ENCODE data around the gene LCN10. TPM values are rescaled to one million over a fixed set of nuclear protein-coding genes. Genes with fewer than 3 reads are reported as not detected.

The LCN10 gene
- total and polyA plus RNA-seq, 2 of the 13 experiments (the other 11 are each of a cell fraction or from before 2014, with no cell fraction given): 0.53 to 0.61 TPM

DNA sequence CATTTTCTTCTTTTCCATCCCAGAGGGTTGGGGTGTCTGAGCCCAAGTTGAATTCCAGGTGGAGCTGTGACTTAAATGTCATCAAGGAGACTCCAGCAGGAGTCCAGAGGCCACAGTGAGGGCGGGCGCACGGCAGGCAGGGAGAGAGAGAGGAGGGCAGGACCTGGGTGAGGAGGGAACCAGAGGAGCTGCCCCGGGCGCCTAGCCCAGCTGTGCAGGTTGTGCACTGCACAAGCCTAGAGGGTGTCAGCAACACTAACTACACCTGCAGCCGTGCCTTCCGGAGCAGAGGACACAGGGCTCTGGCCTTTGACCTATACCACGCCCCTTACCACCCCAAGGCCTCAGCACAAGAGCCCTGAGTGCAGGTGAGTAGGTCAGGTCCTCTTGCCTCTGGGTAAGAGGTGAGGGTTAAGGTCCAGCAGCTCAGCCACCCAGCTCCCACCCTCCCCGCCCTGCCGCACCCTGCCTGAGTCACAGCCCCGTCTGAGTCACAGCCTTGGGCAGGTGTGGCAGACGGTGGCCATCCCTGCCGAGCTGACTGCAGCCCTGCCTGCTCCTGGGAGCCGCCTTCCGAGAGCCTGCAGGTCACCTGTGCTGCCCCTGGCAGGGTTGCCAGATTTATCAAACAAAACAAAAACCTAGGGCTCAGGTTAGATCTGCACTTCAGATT lies 49.1 kb downstream of the LCN10 start (continued):
- TF ChIP-seq ZNF44 (CRISPR knock-in tag; IDR thresholded peaks at IDR 0.05) (no peak), TEAD3 (CRISPR knock-in tag; optimal IDR thresholded peaks at IDR 0.05; ENCODE audit: borderline replicate concordance) (peak; percentile 49), EEA1 (CRISPR knock-in tag; IDR thresholded peaks at IDR 0.05; ENCODE audit: borderline replicate concordance) (no peak), YY1 (IDR thresholded peaks at IDR 0.05; ENCODE audit: insufficient read depth, insufficient replicate concordance, low read depth, low read length) (peak; percentile 35), ELF4 (CRISPR knock-in tag; IDR thresholded peaks at IDR 0.05; ENCODE audit: borderline replicate concordance) (no peak), MATR3 (CRISPR knock-in tag; IDR thresholded peaks at IDR 0.05) (no peak), ZNF644 (CRISPR knock-in tag; IDR thresholded peaks at IDR 0.05; ENCODE audit: low read depth) (no peak), JUNB (CRISPR knock-in tag; IDR thresholded peaks at IDR 0.05; ENCODE audit: borderline replicate concordance) (0 out of 2 replicates have a peak, but pooled peaks have one; percentile 71), SAFB2 (CRISPR knock-in tag; IDR thresholded peaks at IDR 0.05; ENCODE audit: borderline replicate concordance, low read depth) (no peak), SMYD3 (CRISPR knock-in tag; IDR thresholded peaks at IDR 0.05) (no peak), ZNF354B (CRISPR knock-in tag; IDR thresholded peaks at IDR 0.05) (no peak), ZNF83 (CRISPR knock-in tag; IDR thresholded peaks at IDR 0.05; ENCODE audit: borderline replicate concordance) (no peak), SNAPC2 (CRISPR knock-in tag; IDR thresholded peaks at IDR 0.05) (0 out of 2 replicates have a peak, but pooled peaks have one; percentile 37), ZNF589 (CRISPR knock-in tag; conservative IDR thresholded peaks at IDR 0.05) (no peak), ZNF235 (CRISPR knock-in tag; IDR thresholded peaks at IDR 0.05; ENCODE audit: borderline replicate concordance) (no peak)
- TF ChIP-seq, protein P1, sequence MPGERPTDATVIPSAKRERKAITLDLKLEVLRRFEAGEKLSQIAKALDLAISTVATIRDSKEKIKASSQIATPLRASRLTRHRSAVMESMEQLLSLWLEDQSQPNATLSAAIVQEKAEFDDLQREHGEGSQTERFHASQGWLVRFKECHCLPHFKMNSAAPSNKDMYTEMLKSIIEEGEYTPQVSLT (CRISPR knock-in tag; IDR thresholded peaks at IDR 0.05; ENCODE audit: borderline replicate concordance, low read depth): no peak
- TF ChIP-seq, protein P2, sequence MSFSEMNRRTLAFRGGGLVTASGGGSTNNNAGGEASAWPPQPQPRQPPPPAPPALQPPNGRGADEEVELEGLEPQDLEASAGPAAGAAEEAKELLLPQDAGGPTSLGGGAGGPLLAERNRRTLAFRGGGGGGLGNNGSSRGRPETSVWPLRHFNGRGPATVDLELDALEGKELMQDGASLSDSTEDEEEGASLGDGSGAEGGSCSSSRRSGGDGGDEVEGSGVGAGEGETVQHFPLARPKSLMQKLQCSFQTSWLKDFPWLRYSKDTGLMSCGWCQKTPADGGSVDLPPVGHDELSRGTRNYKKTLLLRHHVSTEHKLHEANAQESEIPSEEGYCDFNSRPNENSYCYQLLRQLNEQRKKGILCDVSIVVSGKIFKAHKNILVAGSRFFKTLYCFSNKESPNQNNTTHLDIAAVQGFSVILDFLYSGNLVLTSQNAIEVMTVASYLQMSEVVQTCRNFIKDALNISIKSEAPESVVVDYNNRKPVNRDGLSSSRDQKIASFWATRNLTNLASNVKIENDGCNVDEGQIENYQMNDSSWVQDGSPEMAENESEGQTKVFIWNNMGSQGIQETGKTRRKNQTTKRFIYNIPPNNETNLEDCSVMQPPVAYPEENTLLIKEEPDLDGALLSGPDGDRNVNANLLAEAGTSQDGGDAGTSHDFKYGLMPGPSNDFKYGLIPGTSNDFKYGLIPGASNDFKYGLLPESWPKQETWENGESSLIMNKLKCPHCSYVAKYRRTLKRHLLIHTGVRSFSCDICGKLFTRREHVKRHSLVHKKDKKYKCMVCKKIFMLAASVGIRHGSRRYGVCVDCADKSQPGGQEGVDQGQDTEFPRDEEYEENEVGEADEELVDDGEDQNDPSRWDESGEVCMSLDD (CRISPR knock-in tag; IDR thresholded peaks at IDR 0.05; ENCODE audit: borderline replicate concordance): no peak
- TF ChIP-seq, protein P3, sequence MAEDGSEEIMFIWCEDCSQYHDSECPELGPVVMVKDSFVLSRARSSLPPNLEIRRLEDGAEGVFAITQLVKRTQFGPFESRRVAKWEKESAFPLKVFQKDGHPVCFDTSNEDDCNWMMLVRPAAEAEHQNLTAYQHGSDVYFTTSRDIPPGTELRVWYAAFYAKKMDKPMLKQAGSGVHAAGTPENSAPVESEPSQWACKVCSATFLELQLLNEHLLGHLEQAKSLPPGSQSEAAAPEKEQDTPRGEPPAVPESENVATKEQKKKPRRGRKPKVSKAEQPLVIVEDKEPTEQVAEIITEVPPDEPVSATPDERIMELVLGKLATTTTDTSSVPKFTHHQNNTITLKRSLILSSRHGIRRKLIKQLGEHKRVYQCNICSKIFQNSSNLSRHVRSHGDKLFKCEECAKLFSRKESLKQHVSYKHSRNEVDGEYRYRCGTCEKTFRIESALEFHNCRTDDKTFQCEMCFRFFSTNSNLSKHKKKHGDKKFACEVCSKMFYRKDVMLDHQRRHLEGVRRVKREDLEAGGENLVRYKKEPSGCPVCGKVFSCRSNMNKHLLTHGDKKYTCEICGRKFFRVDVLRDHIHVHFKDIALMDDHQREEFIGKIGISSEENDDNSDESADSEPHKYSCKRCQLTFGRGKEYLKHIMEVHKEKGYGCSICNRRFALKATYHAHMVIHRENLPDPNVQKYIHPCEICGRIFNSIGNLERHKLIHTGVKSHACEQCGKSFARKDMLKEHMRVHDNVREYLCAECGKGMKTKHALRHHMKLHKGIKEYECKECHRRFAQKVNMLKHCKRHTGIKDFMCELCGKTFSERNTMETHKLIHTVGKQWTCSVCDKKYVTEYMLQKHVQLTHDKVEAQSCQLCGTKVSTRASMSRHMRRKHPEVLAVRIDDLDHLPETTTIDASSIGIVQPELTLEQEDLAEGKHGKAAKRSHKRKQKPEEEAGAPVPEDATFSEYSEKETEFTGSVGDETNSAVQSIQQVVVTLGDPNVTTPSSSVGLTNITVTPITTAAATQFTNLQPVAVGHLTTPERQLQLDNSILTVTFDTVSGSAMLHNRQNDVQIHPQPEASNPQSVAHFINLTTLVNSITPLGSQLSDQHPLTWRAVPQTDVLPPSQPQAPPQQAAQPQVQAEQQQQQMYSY (CRISPR knock-in tag; IDR thresholded peaks at IDR 0.05): no peak
- TF ChIP-seq, protein P4, sequence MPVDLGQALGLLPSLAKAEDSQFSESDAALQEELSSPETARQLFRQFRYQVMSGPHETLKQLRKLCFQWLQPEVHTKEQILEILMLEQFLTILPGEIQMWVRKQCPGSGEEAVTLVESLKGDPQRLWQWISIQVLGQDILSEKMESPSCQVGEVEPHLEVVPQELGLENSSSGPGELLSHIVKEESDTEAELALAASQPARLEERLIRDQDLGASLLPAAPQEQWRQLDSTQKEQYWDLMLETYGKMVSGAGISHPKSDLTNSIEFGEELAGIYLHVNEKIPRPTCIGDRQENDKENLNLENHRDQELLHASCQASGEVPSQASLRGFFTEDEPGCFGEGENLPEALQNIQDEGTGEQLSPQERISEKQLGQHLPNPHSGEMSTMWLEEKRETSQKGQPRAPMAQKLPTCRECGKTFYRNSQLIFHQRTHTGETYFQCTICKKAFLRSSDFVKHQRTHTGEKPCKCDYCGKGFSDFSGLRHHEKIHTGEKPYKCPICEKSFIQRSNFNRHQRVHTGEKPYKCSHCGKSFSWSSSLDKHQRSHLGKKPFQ (CRISPR knock-in tag; IDR thresholded peaks at IDR 0.05; ENCODE audit: insufficient replicate concordance): no peak
